ENCODE results near the gene UBE3B.

The UBE3B gene

DNA sequence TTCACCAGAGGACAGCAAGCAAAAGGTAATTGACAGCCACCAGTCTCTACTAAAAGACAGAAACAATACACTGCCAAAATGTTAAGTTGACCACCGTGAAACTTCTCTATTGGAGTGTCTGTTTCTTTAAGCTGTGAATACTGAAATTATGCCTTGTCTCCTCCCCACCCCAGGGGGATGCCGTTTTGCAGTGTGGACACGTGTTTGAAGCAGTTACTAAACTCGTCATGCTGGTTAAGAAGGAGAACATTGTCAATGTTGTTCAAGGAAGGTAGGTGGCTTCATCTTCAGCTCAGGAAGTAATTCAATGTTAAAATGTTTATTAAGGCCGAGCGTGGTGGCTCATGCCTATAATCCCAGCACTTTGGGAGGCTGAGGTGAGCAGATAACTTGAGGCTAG, 33.2 kb upstream of the UBE3B start:
- DNase-seq (ENCODE audit: low read depth), result no peak
- TF ChIP-seq, protein P1, sequence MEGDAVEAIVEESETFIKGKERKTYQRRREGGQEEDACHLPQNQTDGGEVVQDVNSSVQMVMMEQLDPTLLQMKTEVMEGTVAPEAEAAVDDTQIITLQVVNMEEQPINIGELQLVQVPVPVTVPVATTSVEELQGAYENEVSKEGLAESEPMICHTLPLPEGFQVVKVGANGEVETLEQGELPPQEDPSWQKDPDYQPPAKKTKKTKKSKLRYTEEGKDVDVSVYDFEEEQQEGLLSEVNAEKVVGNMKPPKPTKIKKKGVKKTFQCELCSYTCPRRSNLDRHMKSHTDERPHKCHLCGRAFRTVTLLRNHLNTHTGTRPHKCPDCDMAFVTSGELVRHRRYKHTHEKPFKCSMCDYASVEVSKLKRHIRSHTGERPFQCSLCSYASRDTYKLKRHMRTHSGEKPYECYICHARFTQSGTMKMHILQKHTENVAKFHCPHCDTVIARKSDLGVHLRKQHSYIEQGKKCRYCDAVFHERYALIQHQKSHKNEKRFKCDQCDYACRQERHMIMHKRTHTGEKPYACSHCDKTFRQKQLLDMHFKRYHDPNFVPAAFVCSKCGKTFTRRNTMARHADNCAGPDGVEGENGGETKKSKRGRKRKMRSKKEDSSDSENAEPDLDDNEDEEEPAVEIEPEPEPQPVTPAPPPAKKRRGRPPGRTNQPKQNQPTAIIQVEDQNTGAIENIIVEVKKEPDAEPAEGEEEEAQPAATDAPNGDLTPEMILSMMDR (IDR thresholded peaks at IDR 0.05; ENCODE audit: low read length, missing control alignments), result no peak
- no peak overlapping the region for H3K4me3 ChIP-seq (replicated peaks; ENCODE audit: low read depth, low read length)

DNA sequence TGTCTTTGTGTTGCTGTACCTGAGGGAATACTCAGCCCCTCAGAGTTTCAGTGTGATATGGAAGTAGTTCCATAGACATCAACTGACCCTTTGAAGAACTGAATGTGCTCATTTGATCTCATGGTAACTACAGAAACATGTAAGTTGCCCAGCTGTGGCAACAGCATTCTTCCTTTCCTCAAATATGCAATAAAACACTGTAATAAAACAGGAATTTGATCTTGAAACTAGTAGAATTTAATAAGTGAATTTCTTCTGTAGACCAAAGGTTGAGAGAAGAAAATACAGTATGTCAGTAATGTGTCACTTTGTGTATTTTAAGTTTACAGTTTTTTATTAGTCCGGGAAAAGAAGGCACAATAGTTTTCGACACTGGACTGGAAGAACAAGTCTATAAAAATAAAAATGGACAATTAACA, 32.2 kb upstream of the UBE3B start:
- peak; percentile 39 for DNase-seq (ENCODE audit: low read depth)
- H3K4me3 ChIP-seq (replicated peaks; ENCODE audit: low read depth, low read length), result no peak overlapping the region
- TF ChIP-seq, protein P1 (IDR thresholded peaks at IDR 0.05; ENCODE audit: low read length, missing control alignments), result no peak

DNA sequence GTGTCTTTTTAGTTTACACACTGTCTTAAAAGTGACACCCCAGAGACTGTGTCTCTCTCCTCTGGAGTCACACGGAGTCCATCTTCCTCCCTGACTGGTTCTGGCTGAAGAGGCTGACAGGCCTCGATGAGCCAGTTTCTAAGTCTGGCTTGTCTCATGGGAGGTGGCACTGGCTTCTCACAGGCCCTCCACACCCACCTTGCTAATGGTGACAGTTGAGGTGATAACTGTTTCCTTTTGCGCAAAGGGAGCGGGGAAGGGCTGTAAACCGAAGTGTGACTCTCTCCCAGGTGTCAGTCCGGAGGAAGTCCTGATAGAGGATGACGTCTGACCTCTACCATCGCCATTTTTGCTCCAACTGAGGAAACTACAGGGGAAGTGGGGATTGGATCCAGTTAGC, 30.6 kb upstream of the UBE3B start:
- TF ChIP-seq, protein P1 (IDR thresholded peaks at IDR 0.05; ENCODE audit: low read length, missing control alignments), result no peak
- DNase-seq (ENCODE audit: low read depth), result no peak
- no peak overlapping the region for H3K4me3 ChIP-seq (replicated peaks; ENCODE audit: low read depth, low read length)

- no peak overlapping the region for H3K4me3 ChIP-seq (replicated peaks; ENCODE audit: low read depth, low read length)
- TF ChIP-seq, protein P1 (IDR thresholded peaks at IDR 0.05; ENCODE audit: low read length, missing control alignments), result no peak
- DNase-seq (ENCODE audit: low read depth), result no peak
These were observed 30.0 kb upstream of the UBE3B start for GRCh38 chr12:109447482-109447881.

- TF ChIP-seq, protein P1 (IDR thresholded peaks at IDR 0.05; ENCODE audit: low read length, missing control alignments), result no peak
- no peak for DNase-seq (ENCODE audit: low read depth)
- H3K4me3 ChIP-seq (replicated peaks; ENCODE audit: low read depth, low read length), result no peak overlapping the region
These were observed 29.2 kb upstream of the UBE3B start for GRCh38 chr12:109448272-109448671.

DNA sequence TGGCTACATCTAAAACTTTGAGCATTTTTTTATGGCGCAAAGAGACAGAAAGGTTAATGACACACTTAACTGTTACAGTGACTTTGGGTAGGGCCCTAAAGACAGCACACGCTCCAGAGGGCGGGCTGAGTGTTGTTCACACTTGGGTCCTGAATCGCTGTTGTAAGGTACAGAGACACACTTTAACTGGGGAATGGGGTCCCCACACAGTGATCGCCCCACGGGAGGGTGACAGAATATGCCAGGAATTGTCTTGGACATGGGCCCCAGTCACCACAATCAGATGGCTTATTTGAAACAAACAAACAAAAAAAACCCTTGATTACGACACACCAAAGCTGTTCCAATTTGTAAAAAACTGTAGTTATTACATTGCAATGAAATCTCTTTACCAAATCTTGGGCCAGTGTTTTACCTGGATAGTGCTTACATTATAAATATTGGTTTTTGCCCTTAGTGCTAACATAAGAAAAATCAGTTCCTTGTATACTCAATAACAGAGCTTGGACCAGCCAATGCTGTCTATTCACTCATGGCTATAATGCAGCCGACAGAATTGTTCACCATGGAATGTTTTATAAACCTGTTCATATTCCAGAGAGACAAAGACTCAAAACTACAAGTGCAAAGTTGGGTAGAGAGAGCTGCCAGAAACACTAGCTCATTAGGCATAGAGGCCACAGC, 28.6 kb upstream of the UBE3B start:
- no peak for DNase-seq (ENCODE audit: low read depth)
- H3K4me3 ChIP-seq (replicated peaks; ENCODE audit: low read depth, low read length), result no peak overlapping the region
- TF ChIP-seq, protein P1 (IDR thresholded peaks at IDR 0.05; ENCODE audit: low read length, missing control alignments), result no peak
